BJ (cell line): ENCODE data around the gene AGPAT3. TPM values are rescaled to one million over a fixed set of nuclear protein-coding genes. Genes with fewer than 3 reads are reported as not detected.

ENCODE experiments used
- CTCF ChIA-PET: fragments of 350-600 bp; formaldehyde crosslinking; extraction: SDS; loops from one replicate; lab custom pipeline; 2021; ENCODE audit warnings: antibody characterized with exemption, inconsistent platforms; lab: Yijun Ruan, JAX
- POLR2A ChIA-PET: fragments of 300-600 bp; sonication (Branson Sonifier 250); formaldehyde crosslinking; extraction: SDS; loops from one replicate; lab custom pipeline; 2021; ENCODE audit warnings: antibody characterized with exemption; lab: Charles Lee
- DNase-seq: peaks from one replicate; pipeline ENCODE4 v3.0.0-alpha.2; 2011; ENCODE audit warnings: low read depth
- H3K27me3 ChIP-seq: 2 replicates; pipeline ENCODE4 v1.6.0; 2011; ENCODE audit warnings: low read length; ENCODE audit not compliant: control insufficient read depth, insufficient read depth
- H3K36me3 ChIP-seq: 2 replicates; pipeline ENCODE4 v1.5.1; 2011; ENCODE audit warnings: low read length; ENCODE audit not compliant: control insufficient read depth, insufficient read depth
- H3K4me3 ChIP-seq: 2 replicates; pipeline ENCODE4 v1.5.1; 2011; ENCODE audit warnings: low read depth, mild to moderate bottlenecking, control low read depth, low read length
- polyA plus RNA-seq: library from polyadenylated mRNA; depleted of rRNA; stranded (reverse); fragments of >200 nt; gene quantifications from 2 replicates; pipeline ENCODE4 v1.2.3, GENCODE V29; 2011
- TF ChIP-seq, protein P1 (sequence below): IDR thresholded peaks from 2 replicates; pipeline ENCODE4 v1.5.1; 2011; ENCODE audit warnings: low read depth, mild to moderate bottlenecking, control low read depth, inconsistent platforms, low read length, moderate library complexity; ENCODE audit not compliant: insufficient read depth

Gene AGPAT3
- polyA plus RNA-seq, 1 experiment, result 68.5 TPM

DNA sequence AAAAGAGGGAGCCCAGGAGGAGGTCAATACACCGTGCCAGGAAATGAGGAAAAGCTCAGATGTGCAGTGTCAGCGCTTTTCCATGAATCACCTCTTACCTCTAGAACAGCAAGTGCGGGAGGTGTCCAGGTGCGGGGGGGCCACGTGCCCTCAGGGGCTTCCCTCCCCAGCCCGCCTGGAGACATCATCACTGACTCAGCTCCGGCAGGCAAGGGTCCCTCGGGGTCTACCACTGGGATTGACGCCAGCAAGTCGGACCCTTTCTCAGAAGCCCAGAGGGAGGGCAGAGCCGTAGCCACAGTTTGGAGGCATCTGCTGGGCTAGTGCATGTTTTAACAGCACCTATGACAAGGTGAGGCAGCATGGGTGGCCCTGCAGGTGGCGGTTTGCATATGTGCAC is 79.7 kb downstream of the AGPAT3 start:
- ChIA-PET CTCF (no interaction called here), POLR2A (no interaction called here)
- Histone ChIP-seq H3K36me3 (peaks cover 6% of the 10 kb centered on the region), H3K27me3 (no peaks in the 10 kb centered on the region), H3K4me3 (no peak overlapping the region)
- no peak for DNase-seq
- TF ChIP-seq, protein P1, sequence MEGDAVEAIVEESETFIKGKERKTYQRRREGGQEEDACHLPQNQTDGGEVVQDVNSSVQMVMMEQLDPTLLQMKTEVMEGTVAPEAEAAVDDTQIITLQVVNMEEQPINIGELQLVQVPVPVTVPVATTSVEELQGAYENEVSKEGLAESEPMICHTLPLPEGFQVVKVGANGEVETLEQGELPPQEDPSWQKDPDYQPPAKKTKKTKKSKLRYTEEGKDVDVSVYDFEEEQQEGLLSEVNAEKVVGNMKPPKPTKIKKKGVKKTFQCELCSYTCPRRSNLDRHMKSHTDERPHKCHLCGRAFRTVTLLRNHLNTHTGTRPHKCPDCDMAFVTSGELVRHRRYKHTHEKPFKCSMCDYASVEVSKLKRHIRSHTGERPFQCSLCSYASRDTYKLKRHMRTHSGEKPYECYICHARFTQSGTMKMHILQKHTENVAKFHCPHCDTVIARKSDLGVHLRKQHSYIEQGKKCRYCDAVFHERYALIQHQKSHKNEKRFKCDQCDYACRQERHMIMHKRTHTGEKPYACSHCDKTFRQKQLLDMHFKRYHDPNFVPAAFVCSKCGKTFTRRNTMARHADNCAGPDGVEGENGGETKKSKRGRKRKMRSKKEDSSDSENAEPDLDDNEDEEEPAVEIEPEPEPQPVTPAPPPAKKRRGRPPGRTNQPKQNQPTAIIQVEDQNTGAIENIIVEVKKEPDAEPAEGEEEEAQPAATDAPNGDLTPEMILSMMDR, result no peak

DNA sequence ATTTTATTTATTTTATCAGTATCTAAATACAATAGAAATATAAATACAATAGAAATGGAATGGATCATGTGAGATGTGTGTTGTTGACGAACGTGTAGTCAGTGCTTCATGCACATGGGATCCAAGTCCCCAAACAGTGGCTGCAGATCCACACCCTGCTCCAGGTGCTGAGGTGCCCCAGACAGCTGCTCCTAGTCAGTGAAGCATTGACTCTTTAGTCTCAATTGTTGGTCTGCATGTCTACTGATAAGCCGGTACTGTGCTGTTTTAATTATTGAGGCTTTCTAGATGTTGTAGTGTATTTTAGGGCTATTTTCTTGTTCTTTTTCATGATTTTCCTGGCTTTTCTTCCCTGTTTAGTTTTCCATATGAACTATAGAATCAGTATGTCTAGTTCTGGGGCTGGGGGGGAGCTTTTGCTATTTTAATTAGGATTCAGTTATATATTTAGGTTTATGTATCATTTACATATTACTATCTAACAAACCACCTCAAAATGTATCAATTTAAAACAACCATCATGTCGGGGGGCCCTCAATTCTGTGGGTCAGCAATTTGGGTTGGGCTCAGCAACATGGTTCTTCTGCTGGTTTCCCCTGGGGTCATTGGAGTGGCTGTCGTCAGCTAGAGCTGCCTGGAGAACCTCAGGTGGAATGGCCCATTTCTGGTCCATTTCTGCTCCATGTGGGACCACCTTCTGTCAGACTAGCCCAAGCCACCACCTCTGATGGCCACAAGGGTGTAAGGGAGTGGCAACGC is 83.9 kb downstream of the AGPAT3 start:
- TF ChIP-seq, protein P1, result no peak
- ChIA-PET CTCF (interaction anchor here (2.2 kb wide), 1 partner anchor 10 kb away, joined by 11 read pairs; no protein-coding TSS in a partner anchor), POLR2A (no interaction called here)
- H3K36me3 ChIP-seq, result peaks cover 2% of the 10 kb centered on the region
- H3K4me3 ChIP-seq, result no peak overlapping the region
- no peaks in the 10 kb centered on the region for H3K27me3 ChIP-seq
- no peak for DNase-seq

DNA sequence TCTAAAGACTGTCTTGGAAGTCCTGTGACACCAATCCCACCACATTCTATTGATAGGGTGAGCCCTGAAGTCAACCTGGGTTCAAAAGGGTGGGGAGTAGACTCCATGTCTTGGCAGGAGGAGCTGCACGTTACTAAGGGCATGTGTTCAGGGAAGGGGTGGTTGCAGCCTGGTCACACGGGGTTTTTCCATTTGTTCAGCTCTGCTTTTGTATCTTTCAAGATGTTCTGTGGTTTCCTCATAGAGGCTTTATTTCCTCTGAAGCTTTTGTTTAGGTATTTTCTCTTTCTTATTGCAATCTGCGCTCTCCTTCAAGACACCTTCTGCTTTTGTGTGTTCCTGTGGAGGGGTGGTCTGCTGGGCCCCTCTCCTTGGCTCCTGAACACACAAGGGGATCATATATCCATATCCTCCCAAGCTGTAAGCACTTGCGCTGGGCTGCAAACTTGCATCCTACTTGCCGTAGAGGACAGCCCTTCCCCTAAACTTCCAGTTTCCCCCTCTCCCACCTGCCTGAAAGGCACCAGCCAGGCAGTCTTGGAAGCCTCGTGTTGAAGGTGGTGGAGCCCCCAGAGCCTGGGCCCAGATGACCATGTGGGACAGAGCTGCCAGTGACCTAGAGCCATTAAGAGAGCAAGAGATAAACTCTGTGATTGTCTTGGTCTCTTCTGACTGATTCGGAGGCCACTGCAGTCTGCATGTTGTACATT is 84.6 kb downstream of the AGPAT3 start:
- TF ChIP-seq, protein P1, result no peak
- CTCF ChIA-PET, result interaction anchor here (2.2 kb wide), 1 partner anchor 10 kb away, joined by 11 read pairs; no protein-coding TSS in a partner anchor
- peaks cover 2% of the 10 kb centered on the region for H3K36me3 ChIP-seq
- no peak overlapping the region for H3K4me3 ChIP-seq
- POLR2A ChIA-PET, result no interaction called here
- H3K27me3 ChIP-seq, result no peaks in the 10 kb centered on the region
- DNase-seq, result no peak

- DNase-seq, result no peak
- no peaks in the 10 kb centered on the region for H3K27me3 ChIP-seq
- CTCF ChIA-PET, result interaction anchor here (1.4 kb wide), 1 partner anchor 12 kb away, joined by 4 read pairs; no protein-coding TSS in a partner anchor
- POLR2A ChIA-PET, result no interaction called here
- no peak overlapping the region for H3K4me3 ChIP-seq
- H3K36me3 ChIP-seq, result peaks cover 2% of the 10 kb centered on the region
- TF ChIP-seq, protein P1, result no peak
These were observed 85.5 kb downstream of the AGPAT3 start for GRCh38 chr21:43950481-43950880.

- no peaks in the 10 kb centered on the region for H3K27me3 ChIP-seq
- POLR2A ChIA-PET, result no interaction called here
These were observed 85.9 kb downstream of the AGPAT3 start for GRCh38 chr21:43950936-43951335.

More at GRCh38 chr21:43950936-43951335, 85.9 kb downstream of the AGPAT3 start:
- DNase-seq, result no peak
- peaks cover 1% of the 10 kb centered on the region for H3K36me3 ChIP-seq
- H3K4me3 ChIP-seq, result no peak overlapping the region
- TF ChIP-seq, protein P1, result no peak
- CTCF ChIA-PET, result interaction anchor here (1.0 to 1.4 kb wide), 2 partner anchors 13 to 24 kb away, joined by 3 to 4 read pairs; no protein-coding TSS in a partner anchor
